Measurements from ENCODE around the gene TPM4.

The TPM4 gene

GRCh38 chr19:16057062-16057461, 19.2 kb upstream of the TPM4 start:
- H3K4me1 Mint-ChIP-seq = peaks cover 17% of the 10 kb centered on the region
- peaks cover 7% of the 10 kb centered on the region for H3K27me3 Mint-ChIP-seq
- H3K9me3 Mint-ChIP-seq = peaks cover 7 to 18% of the 10 kb centered on the region in 2 donors
- ATAC-seq = no peak
- no peak overlapping the region for H3K4me3 Mint-ChIP-seq
- H3K27ac Mint-ChIP-seq = no peak overlapping the region
- no peak for DNase-seq

DNA sequence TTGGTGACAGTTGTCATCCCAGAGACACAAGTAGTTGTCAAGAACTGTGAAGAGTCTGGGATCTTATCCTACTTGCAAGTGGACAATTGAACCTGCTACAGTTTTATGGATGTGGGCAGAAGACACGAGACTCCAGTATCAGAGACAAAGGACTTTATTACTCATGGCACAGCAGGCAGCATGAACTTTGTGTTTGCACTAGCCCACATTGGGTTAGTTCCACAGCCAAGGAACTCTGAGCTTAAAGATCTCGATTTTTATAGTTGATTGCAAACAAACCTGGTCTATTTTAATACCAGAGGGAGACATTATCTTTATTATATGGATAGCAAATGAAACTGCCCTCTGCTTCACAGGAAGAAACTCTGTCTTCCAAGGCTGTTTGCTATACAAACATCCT, 16.0 kb upstream of the TPM4 start:
- DNase-seq = no peak
- H3K9me3 Mint-ChIP-seq = peaks cover 7 to 22% of the 10 kb centered on the region in 2 donors
- H3K27ac Mint-ChIP-seq = peak overlapping the region in 1 of 2 donors; percentile 16
- peaks cover 22% of the 10 kb centered on the region for H3K4me1 Mint-ChIP-seq
- no peak overlapping the region for H3K4me3 Mint-ChIP-seq
- no peak for ATAC-seq
- peaks cover 7% of the 10 kb centered on the region for H3K27me3 Mint-ChIP-seq

DNA sequence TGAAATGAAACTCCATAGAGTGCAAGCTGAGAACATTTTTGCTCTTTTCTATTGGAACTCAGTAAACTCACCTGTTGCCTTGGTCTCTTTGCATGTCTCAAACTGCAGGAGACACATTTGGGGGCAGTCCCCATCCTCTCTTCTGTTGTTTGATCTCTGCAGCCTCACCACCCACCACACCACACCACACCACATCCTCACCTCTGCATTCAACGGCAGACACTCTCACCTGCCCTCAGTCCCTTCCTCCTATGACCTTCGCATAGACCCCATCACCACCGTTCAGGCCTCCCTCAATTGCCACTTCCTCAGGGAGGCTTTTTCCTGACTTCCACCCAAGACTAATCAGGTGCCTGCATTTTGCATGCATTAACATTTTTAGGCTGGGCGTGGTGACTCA, 14.4 kb upstream of the TPM4 start:
- peaks cover 7% of the 10 kb centered on the region for H3K27me3 Mint-ChIP-seq
- H3K4me3 Mint-ChIP-seq = no peak overlapping the region
- peaks cover 29% of the 10 kb centered on the region for H3K4me1 Mint-ChIP-seq
- ATAC-seq (peak; percentile 98), DNase-seq (peak; percentile 68 to 81)
- peaks cover 5 to 9% of the 10 kb centered on the region in 2 donors for H3K9me3 Mint-ChIP-seq
- peak overlapping the region in 1 of 2 donors; percentile 37 for H3K27ac Mint-ChIP-seq

- Mint-ChIP-seq H3K4me3 (peak overlapping the region in 1 of 2 donors; percentile 33), H3K27me3 (peaks cover 7% of the 10 kb centered on the region), H3K27ac (no peak overlapping the region), H3K4me1 (peaks cover 29% of the 10 kb centered on the region), H3K9me3 (peaks cover 0 to 6% of the 10 kb centered on the region in 2 donors)
- peak; percentile 62 to 64 for DNase-seq
- no peak for ATAC-seq
Observed at GRCh38 chr19:16062789-16063188, 13.5 kb upstream of the TPM4 start.

- Mint-ChIP-seq H3K27ac (no peak overlapping the region), H3K9me3 (peaks cover 0 to 6% of the 10 kb centered on the region in 2 donors), H3K4me1 (peaks cover 29% of the 10 kb centered on the region), H3K27me3 (peaks cover 7% of the 10 kb centered on the region), H3K4me3 (no peak overlapping the region)
- ATAC-seq = no peak
- DNase-seq = no peak
Observed at GRCh38 chr19:16064209-16064889, 11.9 kb upstream of the TPM4 start.

DNA sequence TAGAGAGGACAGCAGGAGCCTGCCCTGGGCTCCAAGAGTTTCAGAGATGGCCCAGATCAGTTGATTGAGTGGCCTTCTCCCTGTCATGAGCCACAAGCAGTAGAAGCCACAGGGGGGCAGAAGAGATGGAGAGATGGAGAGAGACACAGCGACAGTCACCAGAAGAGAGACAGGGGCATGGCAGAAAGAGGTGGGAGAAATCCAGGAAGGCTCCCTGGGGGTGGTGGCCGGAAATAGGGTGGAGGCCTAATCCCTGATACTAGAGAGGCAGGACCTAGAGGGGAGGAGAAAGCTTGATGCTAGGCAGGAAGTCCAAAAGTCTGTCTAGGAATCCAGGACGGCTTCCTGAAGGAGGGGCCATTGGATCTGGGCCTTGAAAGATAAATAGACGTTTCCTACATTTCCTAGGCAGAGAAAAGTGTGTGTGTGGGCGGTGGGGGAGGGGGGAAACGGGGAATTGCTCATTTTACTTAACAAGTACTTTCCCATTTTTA, 9.6 kb upstream of the TPM4 start:
- peak in 1 of 2 donors; percentile 59 for DNase-seq
- Mint-ChIP-seq H3K27me3 (no peaks in the 10 kb centered on the region), H3K4me3 (no peak overlapping the region), H3K4me1 (peaks cover 26% of the 10 kb centered on the region), H3K9me3 (peaks cover 0 to 6% of the 10 kb centered on the region in 2 donors), H3K27ac (peak overlapping the region in 1 of 2 donors; percentile 63)
- no peak for ATAC-seq

- ATAC-seq = no peak
- peaks cover 0 to 6% of the 10 kb centered on the region in 2 donors for H3K9me3 Mint-ChIP-seq
- no peak overlapping the region for H3K4me3 Mint-ChIP-seq
- H3K27ac Mint-ChIP-seq = no peak overlapping the region
- H3K27me3 Mint-ChIP-seq = no peaks in the 10 kb centered on the region
- peaks cover 19% of the 10 kb centered on the region for H3K4me1 Mint-ChIP-seq
- DNase-seq = no peak
Observed at GRCh38 chr19:16067205-16067938, 8.9 kb upstream of the TPM4 start.

DNA sequence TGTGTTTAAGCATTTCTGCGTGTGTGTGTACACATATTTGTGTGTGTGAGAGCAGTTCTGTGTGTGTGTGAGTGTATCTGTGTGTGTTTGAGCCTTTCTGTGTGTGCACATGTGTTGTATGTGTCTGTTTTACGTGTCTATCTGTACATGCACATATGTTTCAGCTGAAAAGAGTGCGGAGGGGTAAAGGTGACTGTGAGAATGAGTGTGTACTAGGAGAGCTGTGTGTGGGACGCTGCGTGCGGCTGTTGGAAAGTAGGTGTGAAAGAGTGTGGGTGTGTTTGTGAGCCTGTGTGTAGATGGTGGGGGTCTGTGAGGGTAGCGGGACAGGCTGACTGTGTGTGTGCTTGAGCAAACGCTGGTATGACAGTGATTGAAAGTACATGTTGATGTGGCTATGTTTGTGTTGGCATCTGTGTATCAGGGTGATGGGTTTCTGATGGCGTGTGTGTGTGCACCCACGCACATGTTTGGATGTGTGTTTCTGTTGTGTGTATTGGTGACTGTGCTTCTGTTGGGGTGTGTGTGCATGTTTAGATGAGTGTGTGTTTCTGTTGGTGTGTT, 7.5 kb upstream of the TPM4 start:
- Mint-ChIP-seq H3K4me1 (peaks cover 19% of the 10 kb centered on the region), H3K27ac (no peak overlapping the region), H3K4me3 (no peak overlapping the region), H3K27me3 (no peaks in the 10 kb centered on the region), H3K9me3 (no peaks in the 10 kb centered on the region)
- DNase-seq = no peak
- ATAC-seq = no peak

GRCh38 chr19:16069813-16070365, 6.4 kb upstream of the TPM4 start:
- Mint-ChIP-seq H3K4me3 (no peak overlapping the region), H3K9me3 (no peaks in the 10 kb centered on the region), H3K27ac (no peak overlapping the region), H3K4me1 (peaks cover 30% of the 10 kb centered on the region), H3K27me3 (no peaks in the 10 kb centered on the region)
- ATAC-seq (peak; percentile 2), DNase-seq (no peak)

DNA sequence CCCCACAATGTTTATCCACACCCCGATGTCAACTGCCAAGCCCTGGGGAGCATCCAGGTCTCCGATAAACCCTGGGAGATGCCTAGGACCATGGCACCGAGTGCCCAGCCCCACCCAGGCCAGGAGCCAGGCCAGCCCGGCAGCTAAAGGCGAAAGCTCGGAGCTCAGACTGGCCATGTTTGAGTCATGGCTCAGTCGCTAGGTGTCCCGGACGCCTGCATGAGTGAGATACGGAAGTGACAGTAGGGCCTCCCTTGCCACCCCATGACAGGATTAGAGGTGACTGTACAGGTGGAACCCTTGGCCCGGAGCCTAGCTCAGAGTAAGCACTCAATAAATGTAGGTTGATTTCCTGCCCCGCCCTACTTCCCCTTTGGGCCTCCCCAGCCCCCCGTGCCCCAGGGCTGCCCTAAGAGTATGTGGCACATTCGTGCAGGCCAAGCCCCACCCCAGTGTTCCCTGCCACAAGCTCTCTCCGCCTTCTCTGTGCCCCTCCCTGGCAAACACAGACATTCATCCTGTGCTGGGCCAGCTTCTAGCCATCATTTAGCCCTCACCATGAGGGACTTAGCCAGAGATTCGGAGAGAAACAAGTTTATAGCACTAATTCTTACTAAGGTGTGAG, 5.8 kb upstream of the TPM4 start:
- H3K9me3 Mint-ChIP-seq = no peaks in the 10 kb centered on the region
- peak; percentile 98 for ATAC-seq
- DNase-seq = peak; percentile 79 to 88
- peak overlapping the region in 1 of 2 donors; percentile 24 for H3K4me3 Mint-ChIP-seq
- H3K27ac Mint-ChIP-seq = no peak overlapping the region
- peaks cover 36% of the 10 kb centered on the region for H3K4me1 Mint-ChIP-seq
- no peaks in the 10 kb centered on the region for H3K27me3 Mint-ChIP-seq

DNA sequence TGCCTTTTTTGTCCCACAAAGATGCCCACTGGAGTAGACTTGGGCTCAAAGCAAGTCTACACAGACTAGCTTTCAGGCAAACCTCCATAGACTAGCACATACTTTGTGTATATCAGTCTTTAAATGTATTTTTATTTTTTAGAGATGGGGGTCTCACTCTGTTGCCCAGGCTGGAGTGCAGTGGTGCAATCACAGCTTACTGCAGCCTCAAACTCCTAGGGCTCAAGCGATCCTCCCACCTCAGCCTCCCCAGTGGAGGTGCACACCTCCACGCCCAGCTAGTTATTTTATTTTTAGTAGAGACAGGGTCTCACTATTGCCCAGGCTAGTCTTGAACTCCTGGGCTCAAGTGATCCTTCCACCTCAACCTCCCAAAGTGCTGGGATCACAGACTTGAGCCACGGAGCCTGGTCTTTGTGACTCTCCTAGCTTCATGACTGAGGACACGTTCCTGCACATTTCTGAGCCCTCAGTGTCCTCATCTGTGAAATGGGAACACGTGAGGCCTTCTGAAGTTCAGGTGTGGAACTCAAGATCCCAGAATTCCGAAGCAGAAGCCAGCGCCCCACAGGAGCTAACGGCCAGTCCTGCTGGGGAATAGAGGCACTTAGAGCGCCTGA, 5.1 kb upstream of the TPM4 start:
- peaks cover 41% of the 10 kb centered on the region for H3K4me1 Mint-ChIP-seq
- H3K27me3 Mint-ChIP-seq = no peaks in the 10 kb centered on the region
- no peak overlapping the region for H3K27ac Mint-ChIP-seq
- no peak overlapping the region for H3K4me3 Mint-ChIP-seq
- H3K9me3 Mint-ChIP-seq = no peaks in the 10 kb centered on the region
- no peak for DNase-seq
- ATAC-seq = no peak

DNA sequence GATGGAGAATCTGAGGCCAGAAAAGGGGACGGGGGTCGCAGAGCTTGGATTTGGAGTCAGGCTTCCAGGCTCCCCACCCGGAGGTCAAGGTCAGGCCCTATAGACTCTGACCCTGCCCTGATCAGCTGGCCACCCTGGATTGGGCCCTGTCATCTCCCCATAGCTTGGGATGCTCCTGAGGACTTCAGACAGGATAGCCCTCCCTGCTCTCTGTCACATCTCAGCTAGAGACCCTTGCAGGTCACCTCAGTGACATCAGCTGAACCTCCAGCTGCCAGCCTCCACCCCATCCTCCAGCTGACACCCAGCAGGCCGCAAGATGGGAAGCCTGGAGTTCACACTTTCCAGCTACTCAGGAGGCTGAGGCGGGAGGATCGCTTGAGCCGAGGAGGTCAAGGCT, 2.8 kb upstream of the TPM4 start:
- no peak for ATAC-seq

DNA sequence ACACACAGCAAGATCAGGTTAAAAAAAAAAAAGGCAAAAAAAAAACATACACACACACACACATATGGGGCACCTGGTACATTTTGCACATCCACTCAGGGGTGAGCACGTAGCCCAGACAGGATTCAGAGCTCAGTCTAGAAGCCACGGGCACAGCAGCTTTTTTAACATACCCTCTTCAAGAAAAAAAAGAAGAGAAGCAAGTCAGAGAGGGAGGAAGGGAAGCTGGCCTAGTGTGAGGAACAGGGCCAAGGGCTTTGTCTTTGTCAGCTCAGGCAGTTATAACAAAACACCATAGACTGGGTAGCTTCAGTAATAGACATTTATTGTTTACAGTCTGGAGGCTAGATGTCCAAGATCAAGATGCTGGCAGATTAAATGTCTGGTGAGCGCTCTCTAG, 2.3 kb upstream of the TPM4 start:
- H3K4me3 Mint-ChIP-seq = no peak overlapping the region
- ATAC-seq (no peak), DNase-seq (no peak)
- no peaks in the 10 kb centered on the region for H3K27me3 Mint-ChIP-seq
- no peak overlapping the region for H3K27ac Mint-ChIP-seq
- H3K9me3 Mint-ChIP-seq = no peaks in the 10 kb centered on the region
- H3K4me1 Mint-ChIP-seq = peaks cover 51% of the 10 kb centered on the region

More for the DNA sequence above, 2.8 kb upstream of the TPM4 start:
- Mint-ChIP-seq H3K9me3 (no peaks in the 10 kb centered on the region), H3K4me1 (peaks cover 46% of the 10 kb centered on the region), H3K27ac (peak overlapping the region in 1 of 2 donors; percentile 4), H3K4me3 (no peak overlapping the region), H3K27me3 (no peaks in the 10 kb centered on the region)
- DNase-seq = no peak

- ATAC-seq (no peak), DNase-seq (no peak)
- Mint-ChIP-seq H3K4me1 (peaks cover 58% of the 10 kb centered on the region), H3K9me3 (no peaks in the 10 kb centered on the region), H3K4me3 (peak overlapping the region; percentile 88 to 93), H3K27ac (peak overlapping the region in 1 of 2 donors; percentile 38), H3K27me3 (no peaks in the 10 kb centered on the region)
Observed at GRCh38 chr19:16074488-16075365, 1.6 kb upstream of the TPM4 start.

All from stimulated activated naive CD8-positive, alpha-beta T cell treated with anti-CD3 and anti-CD28 coated beads, Interleukin-15, amount 100 ng/mL, for 72 hours (primary cell).